GM18858 (cell line): ENCODE data around the gene PARD3.

ENCODE experiments used
- ATAC-seq: cut with Tn5 transposase; IDR thresholded peaks from one replicate; pipeline ENCODE4 v1.9.1; 2021; ENCODE audit not compliant: unreplicated experiment

Gene PARD3

DNA sequence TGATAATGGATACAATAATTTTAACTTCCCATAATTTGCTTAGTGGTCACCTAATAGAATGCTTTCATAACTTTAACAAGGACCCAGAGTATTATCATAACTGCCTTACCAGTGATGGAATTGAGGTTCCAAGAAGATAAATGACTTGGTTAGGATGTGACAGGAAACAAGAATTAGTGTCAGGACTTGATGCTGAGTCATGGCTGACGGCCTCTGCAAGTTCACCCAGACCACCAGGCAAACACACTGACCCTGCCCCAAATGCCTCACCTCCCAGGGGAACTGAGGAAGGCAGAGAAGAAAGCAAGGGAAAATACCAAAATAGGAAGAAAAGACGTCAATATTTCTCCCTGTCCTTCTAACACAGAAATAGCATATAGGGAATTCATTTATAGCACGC lies 636.3 kb downstream of the PARD3 start:
- ATAC-seq: no peak

DNA sequence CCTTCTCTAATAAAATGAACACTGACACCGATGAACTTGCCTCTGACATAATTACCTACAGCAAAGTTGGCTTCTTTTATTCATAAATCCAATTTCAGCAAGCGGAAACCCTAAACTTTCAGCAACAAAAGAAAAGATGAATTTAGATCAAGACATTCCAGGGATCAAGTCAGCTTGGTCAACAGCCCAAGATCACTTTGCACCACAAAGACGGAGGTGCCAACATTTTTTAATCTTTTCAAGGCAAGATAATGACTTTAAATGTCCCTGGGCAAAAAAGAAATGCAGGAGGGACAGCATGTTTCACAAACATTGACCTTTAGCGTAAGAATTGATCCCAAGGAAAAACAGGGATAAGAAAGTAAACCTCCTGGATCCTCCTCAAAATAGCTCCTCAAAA lies 636.9 kb downstream of the PARD3 start:
- ATAC-seq: no peak

DNA sequence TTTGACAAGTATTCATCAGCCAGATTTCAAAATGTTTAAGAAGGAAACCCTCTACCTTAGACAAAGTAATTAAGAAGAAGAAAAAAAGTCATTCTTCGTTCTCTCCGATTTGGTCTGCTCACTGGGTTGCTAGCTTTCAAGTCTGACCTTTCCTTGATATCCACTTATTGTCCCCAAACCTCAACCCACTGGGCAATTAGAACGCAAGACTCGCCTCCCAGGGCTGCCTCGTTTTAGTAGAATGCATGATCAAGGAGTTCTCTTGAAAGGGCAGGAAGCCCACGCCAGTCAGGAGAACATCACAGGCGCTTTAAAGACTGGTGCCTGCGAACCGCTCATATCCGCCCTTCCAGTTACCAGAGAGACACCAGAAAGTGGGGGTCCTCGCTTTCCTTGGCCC lies 637.7 kb downstream of the PARD3 start:
- ATAC-seq: no peak

GRCh38 chr10:34176351-34176750 lies 638.7 kb downstream of the PARD3 start:
- no peak for ATAC-seq

DNA sequence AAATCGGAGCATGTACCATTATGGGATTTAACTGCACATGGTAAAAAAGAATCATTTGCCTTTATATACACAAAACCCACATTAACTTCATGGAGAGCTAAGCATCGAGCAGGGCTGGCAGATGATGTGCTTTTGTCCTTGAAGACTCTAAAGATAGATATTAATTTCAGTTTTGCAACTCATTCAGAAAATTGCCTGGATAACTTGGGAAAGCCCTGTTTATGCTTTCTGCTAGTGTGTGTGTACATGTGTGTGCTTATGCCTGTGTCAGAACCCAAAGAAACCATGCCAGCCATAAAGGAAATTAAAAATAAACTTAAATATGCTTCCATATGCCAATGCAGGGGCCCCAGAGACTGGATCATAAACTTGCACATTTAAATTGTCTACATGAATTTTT lies 640.0 kb downstream of the PARD3 start:
- ATAC-seq: no peak

DNA sequence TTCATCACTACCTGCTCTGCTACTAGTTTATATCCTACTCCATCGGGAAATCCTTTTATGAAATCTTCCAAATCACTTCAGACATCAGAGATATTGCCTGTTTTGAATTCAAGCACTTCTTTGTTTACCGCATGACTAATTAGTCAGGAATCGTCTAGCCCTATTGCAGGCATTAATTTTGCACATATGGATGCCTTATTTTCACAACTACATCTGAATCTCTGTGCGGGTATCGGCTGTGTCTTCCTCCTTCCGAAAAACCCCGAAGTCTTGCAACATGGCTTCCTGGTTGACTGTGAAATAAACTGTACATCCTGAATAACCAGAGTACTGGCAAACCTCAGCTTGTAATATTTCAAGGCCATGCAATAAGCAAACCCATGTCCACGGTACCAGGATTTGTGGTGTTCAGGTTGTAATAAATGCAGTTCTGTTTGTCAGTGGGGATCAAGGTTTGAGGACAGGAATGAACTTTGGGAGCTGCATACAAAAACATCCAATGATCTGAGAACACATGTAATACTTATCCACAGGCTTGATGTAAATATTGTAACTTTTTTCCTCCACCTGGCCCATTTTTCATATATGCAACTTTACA lies 642.1 kb downstream of the PARD3 start:
- no peak for ATAC-seq

GRCh38 chr10:34171957-34172527 lies 643.1 kb downstream of the PARD3 start:
- ATAC-seq: no peak

GRCh38 chr10:34169677-34170076 lies 645.4 kb downstream of the PARD3 start:
- no peak for ATAC-seq

- ATAC-seq: no peak
Measured at GRCh38 chr10:34169131-34169530, 646.0 kb downstream of the PARD3 start.

DNA sequence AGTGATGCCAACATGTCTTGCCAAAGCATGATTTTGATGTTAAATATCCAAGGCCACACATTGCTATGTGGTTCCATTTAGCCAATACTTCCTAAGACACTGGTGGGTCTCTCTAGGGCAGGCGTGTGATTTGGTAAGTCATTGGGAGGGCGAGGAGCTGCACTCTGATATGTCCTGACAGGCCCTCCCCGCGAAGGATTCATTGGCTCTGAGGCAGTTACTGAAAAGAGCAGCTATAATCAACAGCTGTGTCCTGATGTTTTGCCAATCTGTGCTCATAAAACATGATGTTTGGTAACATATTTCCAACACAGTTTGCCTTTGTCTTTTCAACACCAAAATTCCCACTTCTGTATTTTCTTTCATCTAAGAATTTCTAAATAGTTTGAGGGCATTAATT lies 646.7 kb downstream of the PARD3 start:
- ATAC-seq: no peak

DNA sequence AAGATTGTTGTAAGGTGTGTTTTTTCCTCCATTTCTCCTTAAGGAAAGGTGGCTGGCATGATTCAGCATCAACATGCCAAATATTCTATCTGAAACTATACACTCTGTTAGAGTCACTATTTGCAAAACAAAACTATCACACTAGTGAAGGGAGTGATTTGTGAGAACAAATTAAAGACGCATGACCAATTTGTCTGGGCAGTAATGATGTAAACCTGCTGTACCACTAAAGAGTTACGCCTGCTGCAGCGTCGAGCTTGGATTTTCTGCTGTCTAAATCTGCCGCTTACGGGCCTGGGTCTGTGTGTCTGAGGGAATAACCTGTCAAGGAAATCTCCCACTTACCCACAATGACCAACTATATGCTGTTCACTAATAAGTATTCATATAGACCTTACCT lies 648.3 kb downstream of the PARD3 start:
- no peak for ATAC-seq

GRCh38 chr10:34166354-34166753 lies 648.7 kb downstream of the PARD3 start:
- ATAC-seq: no peak

DNA sequence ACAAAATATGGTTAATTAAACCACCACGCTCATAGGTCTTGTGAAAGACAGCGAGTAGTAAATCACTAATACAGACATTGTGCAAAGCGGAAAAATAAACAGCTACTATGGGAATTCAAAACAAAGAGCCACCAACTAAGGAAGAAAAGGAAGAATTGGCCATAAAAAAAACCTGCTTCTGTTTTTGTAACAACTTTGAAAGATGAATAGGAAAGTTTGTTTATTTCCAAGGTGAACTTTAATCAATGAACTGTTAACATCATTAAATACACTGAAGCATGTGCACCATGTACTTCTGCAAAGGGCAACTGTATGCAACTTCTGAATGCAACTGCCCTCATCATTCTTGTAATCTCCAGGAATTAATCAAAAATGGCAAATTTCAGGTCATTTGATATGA lies 651.1 kb downstream of the PARD3 start:
- ATAC-seq: no peak

GRCh38 chr10:34163075-34163905 lies 651.8 kb downstream of the PARD3 start:
- ATAC-seq: no peak

DNA sequence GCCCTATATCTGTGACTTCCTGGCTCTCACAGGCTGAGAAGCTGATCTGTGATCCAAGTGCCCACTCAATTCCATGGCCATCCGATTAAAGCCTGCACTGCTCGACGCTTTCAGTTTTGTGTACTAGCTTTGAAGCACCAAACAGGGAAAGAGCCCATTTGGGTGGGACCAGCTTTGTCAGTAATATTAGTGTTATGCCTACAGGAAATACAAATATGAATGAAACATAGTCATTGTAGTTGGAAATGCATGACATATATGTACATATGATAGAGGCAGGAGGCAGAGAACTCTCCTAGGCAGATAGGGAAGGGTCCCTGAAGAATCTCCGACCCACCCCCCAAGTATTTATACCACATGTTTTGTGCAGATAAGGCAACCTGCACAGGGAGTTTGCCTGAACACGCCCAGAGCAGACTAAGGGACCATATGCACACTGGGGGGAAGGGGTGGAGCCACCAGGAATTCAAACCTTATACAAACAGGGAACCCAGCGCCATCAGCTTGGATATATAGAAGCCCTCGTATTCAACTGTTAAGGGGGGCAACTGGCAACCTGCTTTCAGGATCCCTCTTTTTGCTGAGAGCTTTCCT lies 653.2 kb downstream of the PARD3 start:
- no peak for ATAC-seq

DNA sequence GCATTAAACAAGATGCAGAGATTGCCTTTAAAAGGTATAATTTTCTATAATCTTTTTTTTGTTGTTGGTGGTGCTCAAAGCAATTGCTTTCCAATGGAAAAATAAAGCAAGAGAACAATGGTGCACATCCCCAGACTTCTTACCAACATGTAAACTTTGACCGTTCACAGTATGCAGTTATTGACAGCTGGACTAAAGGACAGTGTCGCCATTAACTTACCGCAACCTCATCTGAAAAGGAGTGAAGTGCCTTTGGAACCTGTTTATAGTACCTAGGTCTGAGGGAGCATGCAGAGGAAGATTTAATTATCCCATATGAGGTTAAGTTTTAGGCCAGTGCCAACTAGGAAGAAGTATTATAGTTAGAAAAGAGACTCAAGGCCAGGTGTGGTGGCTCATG lies 654.5 kb downstream of the PARD3 start:
- no peak for ATAC-seq

GRCh38 chr10:34157501-34157900 lies 657.6 kb downstream of the PARD3 start:
- no peak for ATAC-seq

DNA sequence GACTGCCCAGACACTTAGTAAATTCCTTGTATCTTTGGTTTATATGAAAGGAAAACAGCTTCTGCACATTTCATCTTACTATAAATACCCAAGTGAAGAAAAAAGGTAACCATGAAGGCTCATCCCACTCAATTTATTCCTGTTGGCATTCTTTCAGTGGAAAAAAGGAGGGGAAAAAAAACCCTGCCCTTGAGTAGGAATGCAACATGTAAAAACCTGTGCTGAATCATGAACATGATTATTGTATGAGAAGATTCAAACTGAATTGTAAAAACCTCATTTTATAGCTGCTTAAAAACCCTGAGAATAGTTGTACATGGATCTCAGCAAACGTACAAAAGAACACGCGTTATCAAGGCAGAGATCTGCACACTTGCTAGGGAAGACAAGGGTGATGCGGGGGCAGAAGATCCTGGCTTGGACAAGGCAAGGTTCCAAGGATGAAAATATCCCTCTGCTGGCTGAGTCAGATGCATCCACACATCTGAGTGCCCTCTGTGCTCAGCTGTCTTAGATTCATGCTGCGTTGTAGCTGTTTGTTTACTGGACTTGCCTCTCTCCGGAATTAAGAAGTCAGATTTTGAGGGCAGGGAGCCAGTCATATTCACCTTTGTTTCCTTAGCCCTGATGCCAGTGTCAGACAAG lies 658.2 kb downstream of the PARD3 start:
- ATAC-seq: no peak

GRCh38 chr10:34155812-34156211 lies 659.3 kb downstream of the PARD3 start:
- no peak for ATAC-seq

GRCh38 chr10:34154383-34154900 lies 660.7 kb downstream of the PARD3 start:
- no peak for ATAC-seq

DNA sequence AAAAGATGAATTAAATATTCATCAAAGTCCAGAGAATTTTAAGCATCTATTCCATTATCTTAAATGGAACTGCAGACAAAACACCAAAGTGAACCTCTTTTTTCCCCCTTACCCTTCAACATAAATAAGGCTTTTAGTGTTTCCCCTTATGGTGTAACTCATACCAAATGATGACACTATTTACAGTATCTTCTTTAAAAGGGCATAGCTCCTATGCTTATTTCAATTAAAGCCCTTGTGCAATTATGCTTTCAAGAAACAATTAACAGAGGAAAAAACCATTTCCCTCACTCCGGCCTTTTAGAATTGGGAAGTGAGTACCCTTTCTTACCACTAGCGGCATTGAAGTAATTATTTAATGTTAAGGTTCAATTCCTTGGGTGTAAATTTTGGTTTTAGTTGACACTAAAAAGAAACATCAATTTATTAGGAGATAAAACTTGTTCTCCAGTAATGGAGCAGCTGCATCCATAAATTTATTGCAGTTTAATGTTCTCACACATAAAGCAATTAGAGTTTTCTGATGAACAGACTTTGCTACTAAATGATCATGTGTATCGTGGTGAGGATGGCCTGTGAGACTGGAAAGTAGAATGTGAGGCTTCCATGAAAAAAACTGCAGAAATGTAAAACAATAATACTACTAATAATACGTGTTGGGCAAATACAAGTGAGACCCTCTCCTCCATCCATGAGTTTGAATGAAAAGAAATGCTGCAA lies 661.3 kb downstream of the PARD3 start:
- no peak for ATAC-seq
